ENCODE results near the gene MESP1. TPM values are rescaled to one million over a fixed set of nuclear protein-coding genes. Genes with fewer than 3 reads are reported as not detected.
A peak's percentile ranks its signal among the peaks of the same experiment; 100 is the strongest.

The MESP1 gene
- total RNA-seq, 1 donor from 2014 or later, result 3.1 TPM

GRCh38 chr15:89781891-89782618 lies 31.0 kb upstream of the MESP1 start:
- ATAC-seq (peak; percentile 84), DNase-seq (ENCODE audit: low spot score) (peak; percentile 81)

- ATAC-seq (no peak), DNase-seq (ENCODE audit: low spot score) (no peak)
Measured at GRCh38 chr15:89781055-89781454, 30.0 kb upstream of the MESP1 start.

- DNase-seq (ENCODE audit: low spot score), result no peak
- ATAC-seq, result no peak
Measured at GRCh38 chr15:89780601-89781000, 29.6 kb upstream of the MESP1 start.

GRCh38 chr15:89778861-89779260 lies 27.8 kb upstream of the MESP1 start:
- DNase-seq (ENCODE audit: low spot score) (no peak), ATAC-seq (no peak)

- ATAC-seq, result no peak
- no peak for DNase-seq (ENCODE audit: low spot score)
Measured at GRCh38 chr15:89777782-89778380, 26.8 kb upstream of the MESP1 start.

- no peak for ATAC-seq
Measured at GRCh38 chr15:89777073-89777751, 26.2 kb upstream of the MESP1 start.

GRCh38 chr15:89776274-89777072 lies 25.4 kb upstream of the MESP1 start, which contains the start of gene MESP2:
TSS of gene MESP2 (plus strand) at chr15:89776332. CDS start at chr15:89776358, 26 bp downstream.
- DNase-seq (ENCODE audit: low spot score) (peak; percentile 86), ATAC-seq (peak; percentile 90)

More at GRCh38 chr15:89777073-89777751, 26.2 kb upstream of the MESP1 start:
- DNase-seq (ENCODE audit: low spot score), result no peak

GRCh38 chr15:89775815-89776214 lies 24.8 kb upstream of the MESP1 start:
- ATAC-seq (no peak), DNase-seq (ENCODE audit: low spot score) (no peak)

- ATAC-seq, result no peak
- no peak for DNase-seq (ENCODE audit: low spot score)
Measured at GRCh38 chr15:89774492-89774891, 23.4 kb upstream of the MESP1 start.

- no peak for DNase-seq (ENCODE audit: low spot score)
Measured at GRCh38 chr15:89772932-89773583, 22.0 kb upstream of the MESP1 start.

GRCh38 chr15:89770041-89770440 lies 19.0 kb upstream of the MESP1 start:
- ATAC-seq, result no peak
- DNase-seq (ENCODE audit: low spot score), result no peak

More at GRCh38 chr15:89772932-89773583, 22.0 kb upstream of the MESP1 start:
- peak; percentile 8 for ATAC-seq

GRCh38 chr15:89769366-89769765 lies 18.3 kb upstream of the MESP1 start:
- DNase-seq (ENCODE audit: low spot score), result no peak
- no peak for ATAC-seq

- DNase-seq (ENCODE audit: low spot score), result peak; percentile 78
- ATAC-seq, result peak; percentile 85
Measured at GRCh38 chr15:89768071-89768500, 17.0 kb upstream of the MESP1 start.

GRCh38 chr15:89767411-89767915 lies 16.4 kb upstream of the MESP1 start:
- ATAC-seq (peak; percentile 83), DNase-seq (ENCODE audit: low spot score) (peak; percentile 69)

GRCh38 chr15:89766357-89767311 lies 15.6 kb upstream of the MESP1 start:
- DNase-seq (ENCODE audit: low spot score), result no peak
- ATAC-seq, result no peak

GRCh38 chr15:89765694-89766093 lies 14.6 kb upstream of the MESP1 start:
- no peak for DNase-seq (ENCODE audit: low spot score)

GRCh38 chr15:89761929-89762328 lies 10.9 kb upstream of the MESP1 start:
- ATAC-seq, result peak; percentile 76
- peak; percentile 74 for DNase-seq (ENCODE audit: low spot score)

More at GRCh38 chr15:89765694-89766093, 14.6 kb upstream of the MESP1 start:
- no peak for ATAC-seq

- ATAC-seq (peak; percentile 67), DNase-seq (ENCODE audit: low spot score) (no peak)
Measured at GRCh38 chr15:89761009-89761831, 10.2 kb upstream of the MESP1 start.
